OCI-LY7 (cell line): Measurements from ENCODE around the gene DPH1. TPM values are rescaled to one million over a fixed set of nuclear protein-coding genes. Genes with fewer than 3 reads are reported as not detected.

Experiments
- BruUV-seq: library from RNA; stranded (reverse); fragments of 400-500 nt; replicated peaks from 2 replicates; lab custom pipeline; 2021; lab: Mats Ljungman, UMichigan
- CTCF ChIA-PET: fragments of 300-600 bp; sonication (Branson Sonifier 250); formaldehyde crosslinking; loops from one replicate; lab custom pipeline; 2022; ENCODE audit warnings: antibody characterized with exemption; ENCODE audit not compliant: unreplicated experiment; lab: Charles Lee
- POLR2A ChIA-PET: fragments of 300-600 bp; sonication (Branson Sonifier 250); formaldehyde crosslinking; loops from one replicate; lab custom pipeline; 2022; ENCODE audit warnings: antibody characterized with exemption; lab: Charles Lee
- DNase-seq: peaks from one replicate; pipeline ENCODE4 v3.0.0-alpha.2; 2015; ENCODE audit warnings: low spot score
- H2AFZ ChIP-seq: fragments of 200-600 bp; sonication (generic), shearing (Covaris generic); 2 replicates; pipeline ENCODE4 v1.6.1; 2014; ENCODE audit warnings: mild to moderate bottlenecking, antibody characterized with exemption, low read length, moderate library complexity
- H3K27ac ChIP-seq: fragments of 200-600 bp; sonication (generic); 2 replicates; pipeline ENCODE4 v1.5.1; 2014; ENCODE audit warnings: mixed run types, low read depth, mild to moderate bottlenecking, moderate library complexity, low read length, inconsistent platforms; ENCODE audit not compliant: poor library complexity, severe bottlenecking
- H3K36me3 ChIP-seq: fragments of 200-600 bp; sonication (generic); 2 replicates; pipeline ENCODE4 v1.6.1; 2014; ENCODE audit warnings: mild to moderate bottlenecking, antibody characterized with exemption, low read length, moderate library complexity, mixed read lengths; ENCODE audit not compliant: insufficient read depth
- H3K4me1 ChIP-seq: fragments of 200-600 bp; sonication (generic); 2 replicates; pipeline ENCODE4 v1.5.1; 2014; ENCODE audit warnings: mild to moderate bottlenecking, low read length; ENCODE audit not compliant: insufficient read depth, poor library complexity, severe bottlenecking
- H3K4me2 ChIP-seq: fragments of 200-600 bp; sonication (generic); 2 replicates; pipeline ENCODE4 v1.6.1; 2014; ENCODE audit warnings: mild to moderate bottlenecking, low read length
- H3K4me3 ChIP-seq: fragments of 200-600 bp; sonication (generic); 2 replicates; pipeline ENCODE4 v1.5.1; 2014; ENCODE audit warnings: mild to moderate bottlenecking, low read depth, low read length; ENCODE audit not compliant: poor library complexity, severe bottlenecking
- H3K79me2 ChIP-seq: fragments of 200-600 bp; sonication (generic); 2 replicates; pipeline ENCODE4 v1.6.1; 2016; ENCODE audit warnings: low read depth, mild to moderate bottlenecking, low read length, moderate library complexity, mixed read lengths; ENCODE audit not compliant: insufficient read depth
- H3K9me2 ChIP-seq: fragments of 200-600 bp; sonication (generic); 2 replicates; pipeline ENCODE4 v1.6.1; 2016; ENCODE audit warnings: mild to moderate bottlenecking, low read length, mixed read lengths; ENCODE audit not compliant: insufficient read depth
- H3K9me3 ChIP-seq: fragments of 200-600 bp; sonication (generic); 2 replicates; pipeline ENCODE4 v1.6.1; 2014; ENCODE audit warnings: mild to moderate bottlenecking, mixed run types, low read length, mixed read lengths
- H4K20me1 ChIP-seq: fragments of 200-600 bp; sonication (generic); 2 replicates; pipeline ENCODE4 v1.6.1; 2014; ENCODE audit warnings: mild to moderate bottlenecking, antibody characterized with exemption, low read length, moderate library complexity, mixed read lengths; ENCODE audit not compliant: insufficient read depth
- EZH2phosphoT487 ChIP-seq: fragments of 200-600 bp; sonication (generic); IDR thresholded peaks from 2 replicates; pipeline ENCODE4 v1.6.1; 2018; ENCODE audit warnings: low read depth, borderline replicate concordance, mild to moderate bottlenecking, mixed run types, antibody characterized with exemption, low read length, moderate library complexity, mixed read lengths
- intact Hi-C: fragments of 100-400 bp; cut with micrococcal nuclease; formaldehyde crosslinking; loops from one replicate; pipeline ENCODE4 v1.10.0; 2022; ENCODE audit not compliant: unreplicated experiment
- total RNA-seq, 2 experiments: library from RNA; depleted of rRNA in 1 of 2; stranded (reverse); fragments of >200 nt in 1 of 2; shearing (Covaris generic) in 1 of 2; gene quantifications; 2 replicates each; pipeline ENCODE4 v1.2.3, GENCODE V29; 2014 to 2022
- TF ChIP-seq, protein P1 (sequence below): fragments of 200-600 bp; sonication (generic); conservative IDR thresholded peaks from 2 replicates; pipeline ENCODE4 v1.5.1; 2014; ENCODE audit warnings: mild to moderate bottlenecking, antibody characterized with exemption, low read length, moderate library complexity, mixed read lengths

Gene DPH1
- total RNA-seq, 2 experiments from 2014 or later = 26.5 to 35.1 TPM

DNA sequence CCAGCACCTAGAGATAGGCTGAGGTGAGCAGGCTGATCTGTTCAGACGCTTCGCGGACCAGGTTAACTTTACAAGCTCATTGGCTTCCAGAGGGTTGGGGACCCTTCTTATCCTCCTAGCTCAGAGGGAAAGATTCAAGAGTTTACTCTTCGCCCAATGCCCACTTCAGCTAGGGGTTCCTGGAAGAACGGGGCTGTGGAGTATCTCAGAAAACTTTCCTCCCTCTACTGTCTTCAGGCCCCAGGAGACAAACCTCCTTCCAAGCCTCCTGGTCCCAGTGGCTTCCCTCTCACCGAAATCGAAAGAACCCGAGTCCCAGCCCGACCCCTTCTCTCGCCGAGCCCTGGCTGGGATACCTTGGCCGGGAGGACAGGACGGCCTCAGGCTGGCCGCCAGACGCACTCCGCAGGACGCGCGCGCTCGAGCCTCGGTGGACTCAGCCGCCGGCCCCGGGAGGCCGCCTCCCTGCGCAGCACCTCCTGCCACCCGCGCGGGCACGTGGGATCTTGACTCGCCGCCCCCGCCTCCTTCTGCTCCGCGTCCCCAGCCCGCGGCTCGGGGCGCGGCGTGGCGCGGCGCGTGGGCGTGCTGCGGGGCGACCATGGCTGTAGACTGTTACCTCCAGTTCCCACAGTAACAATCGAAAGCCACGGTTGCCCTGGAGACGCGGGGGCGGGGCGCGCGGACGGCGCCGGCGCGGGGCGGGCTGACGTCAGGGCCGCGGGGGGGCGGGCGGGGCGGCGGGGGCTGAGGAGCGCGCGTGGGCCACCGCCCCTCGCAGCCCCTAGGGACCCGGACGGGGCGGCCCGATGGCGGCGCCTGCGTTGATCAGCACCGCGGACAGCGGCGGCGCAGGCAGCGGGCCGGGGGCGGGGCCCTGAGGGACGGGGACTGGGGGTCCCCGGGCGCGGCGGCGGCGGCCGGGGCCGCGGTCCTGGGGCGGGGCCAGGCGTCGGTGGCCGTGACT, 19.7 kb downstream of the DPH1 start:
- intact Hi-C loops = loop anchor here (5.0 kb wide), 1 partner anchor 288 kb away; the partner anchor contains the start of genes SGSM2 and TSR1

DNA sequence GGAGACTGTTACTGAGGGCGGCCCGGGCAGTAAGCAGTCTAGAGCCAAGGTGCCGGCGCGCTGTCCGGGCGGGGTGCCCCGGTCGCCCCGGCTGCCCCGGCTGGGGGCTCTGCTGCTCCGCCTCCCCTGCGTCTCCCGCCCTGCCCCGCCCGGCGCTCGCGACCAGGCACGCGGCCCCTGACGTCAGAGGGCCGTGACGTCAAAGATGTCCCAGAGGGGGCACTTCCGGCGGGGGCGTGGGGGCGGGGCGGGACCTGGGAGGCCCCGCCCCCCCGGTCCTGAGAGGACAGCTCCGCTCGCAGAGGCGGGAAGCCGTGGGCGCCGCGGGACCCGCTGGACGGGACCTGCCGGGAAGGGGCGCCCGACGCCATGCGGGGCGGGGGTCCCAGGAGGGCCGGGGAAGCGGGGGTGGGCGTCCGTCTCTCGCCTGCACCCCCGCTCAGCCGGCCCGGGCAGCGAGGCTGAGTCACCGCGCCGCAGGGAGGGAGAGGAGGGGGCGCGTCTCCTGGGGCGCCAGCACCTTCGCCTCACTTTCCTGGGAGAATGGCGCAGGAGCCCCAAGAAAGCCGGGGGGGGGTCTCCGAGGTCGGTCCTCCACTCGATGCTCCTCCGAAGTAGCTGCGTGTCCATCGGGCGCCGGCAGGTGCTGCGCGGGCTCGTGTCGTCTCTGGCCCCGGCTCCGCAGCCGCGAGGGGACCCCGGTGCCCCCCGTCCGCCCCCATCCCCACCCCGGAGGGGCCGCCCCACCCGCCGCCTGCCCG, 20.5 kb downstream of the DPH1 start:
- H3K4me2 ChIP-seq = peak overlapping the region; percentile 72
- no peak overlapping the region for H3K27ac ChIP-seq
- peaks cover 26% of the 10 kb centered on the region for H3K4me1 ChIP-seq
- no peaks in the 10 kb centered on the region for H3K36me3 ChIP-seq
- H3K79me2 ChIP-seq = no peaks in the 10 kb centered on the region
- peak overlapping the region; percentile 63 for H3K4me3 ChIP-seq
- no peak overlapping the region for H2AFZ ChIP-seq
- no peaks in the 10 kb centered on the region for H3K9me2 ChIP-seq
- no peaks in the 10 kb centered on the region for H4K20me1 ChIP-seq
- POLR2A ChIA-PET = no interaction called here
- intact Hi-C loops = loop anchor here (5.0 kb wide), 1 partner anchor 287 kb away; the partner anchor contains the start of genes SGSM2 and TSR1
- no TSS peak for BruUV-seq
- TF ChIP-seq, protein P1, sequence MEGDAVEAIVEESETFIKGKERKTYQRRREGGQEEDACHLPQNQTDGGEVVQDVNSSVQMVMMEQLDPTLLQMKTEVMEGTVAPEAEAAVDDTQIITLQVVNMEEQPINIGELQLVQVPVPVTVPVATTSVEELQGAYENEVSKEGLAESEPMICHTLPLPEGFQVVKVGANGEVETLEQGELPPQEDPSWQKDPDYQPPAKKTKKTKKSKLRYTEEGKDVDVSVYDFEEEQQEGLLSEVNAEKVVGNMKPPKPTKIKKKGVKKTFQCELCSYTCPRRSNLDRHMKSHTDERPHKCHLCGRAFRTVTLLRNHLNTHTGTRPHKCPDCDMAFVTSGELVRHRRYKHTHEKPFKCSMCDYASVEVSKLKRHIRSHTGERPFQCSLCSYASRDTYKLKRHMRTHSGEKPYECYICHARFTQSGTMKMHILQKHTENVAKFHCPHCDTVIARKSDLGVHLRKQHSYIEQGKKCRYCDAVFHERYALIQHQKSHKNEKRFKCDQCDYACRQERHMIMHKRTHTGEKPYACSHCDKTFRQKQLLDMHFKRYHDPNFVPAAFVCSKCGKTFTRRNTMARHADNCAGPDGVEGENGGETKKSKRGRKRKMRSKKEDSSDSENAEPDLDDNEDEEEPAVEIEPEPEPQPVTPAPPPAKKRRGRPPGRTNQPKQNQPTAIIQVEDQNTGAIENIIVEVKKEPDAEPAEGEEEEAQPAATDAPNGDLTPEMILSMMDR = no peak
- TF ChIP-seq EZH2phosphoT487 = no peak
- no peaks in the 10 kb centered on the region for H3K9me3 ChIP-seq
- peak; percentile 37 for DNase-seq
- CTCF ChIA-PET = interaction anchor here (0.6 kb wide), 2 partner anchors 18 to 1631 kb away, joined by 3 to 4 read pairs; no protein-coding TSS in a partner anchor

More for the DNA sequence above, 19.7 kb downstream of the DPH1 start:
- Histone ChIP-seq H3K4me2 (peak overlapping the region; percentile 73), H2AFZ (no peak overlapping the region), H3K36me3 (peaks cover 3% of the 10 kb centered on the region; the same call in 1 of the 2 replicates), H3K27ac (no peak overlapping the region), H3K9me3 (no peaks in the 10 kb centered on the region), H3K4me3 (peak overlapping the region; percentile 63), H3K9me2 (no peaks in the 10 kb centered on the region), H3K4me1 (peaks cover 17% of the 10 kb centered on the region), H3K79me2 (no peaks in the 10 kb centered on the region), H4K20me1 (no peaks in the 10 kb centered on the region)
- peak; percentile 46 for DNase-seq
- ChIA-PET CTCF (no interaction called here), POLR2A (no interaction called here)
- TF ChIP-seq, protein P1 = no peak
- TF ChIP-seq EZH2phosphoT487 = no peak
- BruUV-seq = no TSS peak
